Upper lobe of left lung (tissue), 4 donors: Measurements from ENCODE around the gene TMEM87A.

Experiments
- EP300 ChIP-seq, 4 donors: sonication (generic); formaldehyde crosslinking; IDR thresholded peaks; one replicate each; pipeline ENCODE4 v1.5.1; 2017; ENCODE audit warnings: antibody characterized with exemption in 4 of 4, control low read depth in 2 of 4
- POLR2A ChIP-seq, 4 donors: fragments of 450-650 bp; IDR thresholded peaks; one replicate each; pipeline ENCODE4 v1.5.1; 2016 to 2017; ENCODE audit warnings: antibody characterized with exemption in 4 of 4, mild to moderate bottlenecking in 2 of 4
- POLR2AphosphoS5 ChIP-seq, 2 donors: sonication (generic); formaldehyde crosslinking; IDR thresholded peaks; one replicate each; pipeline ENCODE4 v1.5.1; 2017; ENCODE audit warnings: antibody characterized with exemption in 2 of 2
- TF ChIP-seq, protein P1 (sequence below), 6 experiments: fragments of 450-650 bp in 4 of 6; fragments of 200-600 bp in 2 of 6; sonication (generic) in 2 of 6; IDR thresholded peaks; one replicate each; pipeline ENCODE4 v1.5.1; 2016 to 2019; ENCODE audit warnings: antibody characterized with exemption in 6 of 6

DNA sequence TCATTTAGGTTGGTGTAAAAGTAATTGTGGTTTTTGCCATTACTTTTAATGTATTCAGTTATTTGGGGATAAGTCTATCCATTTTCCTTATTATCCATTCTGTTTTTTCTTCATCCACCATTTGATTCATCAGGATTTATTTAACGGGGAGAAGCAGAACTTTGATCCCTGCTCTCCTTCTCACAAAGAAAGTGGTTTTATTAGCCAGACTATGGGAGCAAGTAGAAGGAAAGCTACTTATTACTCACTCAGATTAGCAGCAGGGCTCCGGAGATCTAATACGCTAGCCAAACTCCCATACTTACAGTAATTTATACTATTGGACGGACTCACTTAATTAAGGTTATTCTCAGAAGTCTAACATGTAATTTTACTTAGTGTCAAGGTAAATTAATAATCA lies 14.7 kb upstream of the TMEM87A start:
- TF ChIP-seq, protein P1, sequence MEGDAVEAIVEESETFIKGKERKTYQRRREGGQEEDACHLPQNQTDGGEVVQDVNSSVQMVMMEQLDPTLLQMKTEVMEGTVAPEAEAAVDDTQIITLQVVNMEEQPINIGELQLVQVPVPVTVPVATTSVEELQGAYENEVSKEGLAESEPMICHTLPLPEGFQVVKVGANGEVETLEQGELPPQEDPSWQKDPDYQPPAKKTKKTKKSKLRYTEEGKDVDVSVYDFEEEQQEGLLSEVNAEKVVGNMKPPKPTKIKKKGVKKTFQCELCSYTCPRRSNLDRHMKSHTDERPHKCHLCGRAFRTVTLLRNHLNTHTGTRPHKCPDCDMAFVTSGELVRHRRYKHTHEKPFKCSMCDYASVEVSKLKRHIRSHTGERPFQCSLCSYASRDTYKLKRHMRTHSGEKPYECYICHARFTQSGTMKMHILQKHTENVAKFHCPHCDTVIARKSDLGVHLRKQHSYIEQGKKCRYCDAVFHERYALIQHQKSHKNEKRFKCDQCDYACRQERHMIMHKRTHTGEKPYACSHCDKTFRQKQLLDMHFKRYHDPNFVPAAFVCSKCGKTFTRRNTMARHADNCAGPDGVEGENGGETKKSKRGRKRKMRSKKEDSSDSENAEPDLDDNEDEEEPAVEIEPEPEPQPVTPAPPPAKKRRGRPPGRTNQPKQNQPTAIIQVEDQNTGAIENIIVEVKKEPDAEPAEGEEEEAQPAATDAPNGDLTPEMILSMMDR (IDR thresholded peaks at IDR 0.05): no peak
- no peak for TF ChIP-seq POLR2A (IDR thresholded peaks at IDR 0.05)
- no peak for TF ChIP-seq POLR2AphosphoS5 (IDR thresholded peaks at IDR 0.05)
- TF ChIP-seq EP300 (IDR thresholded peaks at IDR 0.05): no peak
